GM23338 (cell line): Measurements from ENCODE around the gene CACNA1A. TPM values are rescaled to one million over a fixed set of nuclear protein-coding genes. Genes with fewer than 3 reads are reported as not detected.

Experiments used
- ATAC-seq: fragments of 200-7000 bp; cut with Tn5 transposase; 3 replicates; pipeline ENCODE4 v1.9.1; 2020
- DNase-seq: peaks from one replicate; pipeline ENCODE4 v3.0.0-alpha.2; 2015; ENCODE audit warnings: low spot score
- H2AFZ ChIP-seq: fragments of 200-600 bp; sonication (generic); 2 replicates; pipeline ENCODE4 v1.8.0; 2016; ENCODE audit warnings: antibody characterized with exemption, mild to moderate bottlenecking, moderate library complexity
- H3F3A ChIP-seq: fragments of 200-600 bp; sonication (generic); replicated peaks from 2 replicates; pipeline ENCODE4 v1.8.0; 2017; ENCODE audit warnings: antibody characterized with exemption, mixed run types, low read depth
- H3K27ac ChIP-seq: fragments of 200-600 bp; sonication (generic); 2 replicates; pipeline ENCODE4 v1.6.1; 2016; ENCODE audit warnings: low read depth
- H3K27me3 ChIP-seq: fragments of 200-600 bp; sonication (generic); 2 replicates; pipeline ENCODE4 v1.8.0; 2016; ENCODE audit warnings: mild to moderate bottlenecking, mixed run types, moderate library complexity; ENCODE audit not compliant: insufficient read depth
- H3K36me3 ChIP-seq: fragments of 200-600 bp; sonication (generic); 2 replicates; pipeline ENCODE4 v1.8.0; 2016; ENCODE audit warnings: mild to moderate bottlenecking; ENCODE audit not compliant: insufficient read depth
- H3K4me1 ChIP-seq: fragments of 200-600 bp; sonication (generic); 2 replicates; pipeline ENCODE4 v1.8.0; 2016; ENCODE audit warnings: mild to moderate bottlenecking, moderate library complexity; ENCODE audit not compliant: insufficient read depth
- H3K4me2 ChIP-seq: fragments of 200-600 bp; sonication (generic); 2 replicates; pipeline ENCODE4 v1.7.1; 2017; ENCODE audit warnings: mixed run types
- H3K4me3 ChIP-seq: fragments of 200-600 bp; sonication (generic); 2 replicates; pipeline ENCODE4 v1.6.1; 2016; ENCODE audit warnings: mixed run types
- H3K79me2 ChIP-seq: fragments of 200-600 bp; sonication (generic); replicated peaks from 2 replicates; pipeline ENCODE4 v1.8.0; 2017; ENCODE audit warnings: mild to moderate bottlenecking; ENCODE audit not compliant: insufficient read depth
- H3K9me2 ChIP-seq: fragments of 200-600 bp; sonication (generic); 2 replicates; pipeline ENCODE4 v1.8.0; 2017; ENCODE audit not compliant: insufficient read depth
- H4K20me1 ChIP-seq: fragments of 200-600 bp; sonication (generic); replicated peaks from 2 replicates; pipeline ENCODE4 v1.8.0; 2017; ENCODE audit warnings: mild to moderate bottlenecking; ENCODE audit not compliant: insufficient read depth
- H3K27ac Mint-ChIP-seq: 2 replicates; pipeline ENCODE4 v1.8.0; 2020; ENCODE audit warnings: inconsistent platforms, mild to moderate bottlenecking, moderate library complexity, mixed read lengths
- H3K27me3 Mint-ChIP-seq: 3 replicates; pipeline ENCODE4 v1.8.0; 2022; ENCODE audit warnings: low read depth, mild to moderate bottlenecking, moderate library complexity, mixed read lengths, inconsistent platforms; ENCODE audit not compliant: insufficient read depth, poor library complexity
- H3K36me3 Mint-ChIP-seq: 3 replicates; pipeline ENCODE4 v1.8.0; 2021; ENCODE audit warnings: low read depth, mild to moderate bottlenecking, inconsistent platforms, moderate library complexity, mixed read lengths
- H3K4me1 Mint-ChIP-seq: 3 replicates; pipeline ENCODE4 v1.8.0; 2020; ENCODE audit warnings: mild to moderate bottlenecking, inconsistent platforms, mixed read lengths
- H3K4me3 Mint-ChIP-seq: 3 replicates; pipeline ENCODE4 v1.8.0; 2021; ENCODE audit warnings: moderate library complexity, mild to moderate bottlenecking, inconsistent platforms, mixed read lengths
- H3K9me3 Mint-ChIP-seq: 3 replicates; pipeline ENCODE4 v1.8.0; 2020; ENCODE audit warnings: moderate library complexity, mild to moderate bottlenecking, inconsistent platforms, mixed read lengths
- CREB1 ChIP-seq: fragments of 250-450 bp; sonication (Bioruptor Pico); IDR thresholded peaks from 2 replicates; pipeline ENCODE4 v1.5.0; 2020; ENCODE audit warnings: low read depth, mild to moderate bottlenecking, moderate library complexity
- EZH2 ChIP-seq: fragments of 200-600 bp; sonication (generic); IDR thresholded peaks from one replicate; pipeline ENCODE4 v1.8.0; 2017; ENCODE audit warnings: antibody characterized with exemption, mild to moderate bottlenecking, low read depth; ENCODE audit not compliant: unreplicated experiment
- EZH2phosphoT487 ChIP-seq: fragments of 200-600 bp; sonication (generic); IDR thresholded peaks from one replicate; pipeline ENCODE4 v1.8.1; 2018; ENCODE audit warnings: antibody characterized with exemption; ENCODE audit not compliant: unreplicated experiment
- JUNB ChIP-seq: IDR thresholded peaks from one replicate; pipeline ENCODE4 v1.6.1; 2016; ENCODE audit warnings: antibody characterized with exemption; ENCODE audit not compliant: unreplicated experiment
- NANOG ChIP-seq: IDR thresholded peaks from 2 replicates; pipeline ENCODE4 v1.6.1; 2016; ENCODE audit warnings: antibody characterized with exemption, borderline replicate concordance
- POLR2AphosphoS5 ChIP-seq: IDR thresholded peaks from 2 replicates; pipeline ENCODE4 v1.6.1; 2016; ENCODE audit warnings: antibody characterized with exemption, low read depth
- REST ChIP-seq: IDR thresholded peaks from one replicate; pipeline ENCODE4 v1.6.1; 2018; ENCODE audit warnings: antibody characterized with exemption; ENCODE audit not compliant: unreplicated experiment
- ZNF462 ChIP-seq: fragments of 250-450 bp; sonication (Bioruptor Pico); IDR thresholded peaks from 2 replicates; pipeline ENCODE4 v1.5.0; 2020; ENCODE audit warnings: mild to moderate bottlenecking, moderate library complexity
- polyA plus RNA-seq: library from polyadenylated mRNA; unstranded; fragments of >200 nt; fragmentation: Nextera tagmentation; extraction: Ambion mirVana; gene quantifications from 2 replicates; pipeline ENCODE4 v1.2.1, GENCODE V29; 2016
- total RNA-seq: library from RNA; depleted of rRNA; stranded (reverse); fragments of >200 nt; shearing (Covaris generic); gene quantifications from 2 replicates; pipeline ENCODE4 v1.2.3, GENCODE V29; 2014

CACNA1A gene
- total and polyA plus RNA-seq, 2 experiments from 2014 or later: 7.4 to 20.3 TPM

GRCh38 chr19:13313875-13314274, 192.4 kb downstream of the CACNA1A start:
- DNase-seq (no peak), ATAC-seq (no peak)
- Mint-ChIP-seq H3K27ac (no peak overlapping the region), H3K36me3 (peaks cover 41% of the 10 kb centered on the region), H3K27me3 (no peaks in the 10 kb centered on the region), H3K4me3 (no peak overlapping the region), H3K4me1 (peaks cover 6% of the 10 kb centered on the region; the same call in 2 of the 3 replicates), H3K9me3 (peaks cover 19% of the 10 kb centered on the region)
- Histone ChIP-seq H3K79me2 (no peaks in the 10 kb centered on the region), H3F3A (no peaks in the 10 kb centered on the region), H4K20me1 (no peaks in the 10 kb centered on the region), H3K27me3 (no peaks in the 10 kb centered on the region), H3K4me1 (no peaks in the 10 kb centered on the region), H3K36me3 (no peaks in the 10 kb centered on the region), H3K4me2 (0 out of 2 replicates have a peak overlapping the region, but pooled peaks have one; percentile 21), H3K9me2 (no peaks in the 10 kb centered on the region; the same call in 1 of the 2 replicates), H3K27ac (no peak overlapping the region), H3K4me3 (no peak overlapping the region), H2AFZ (no peak overlapping the region)
- TF ChIP-seq REST (no peak), POLR2AphosphoS5 (no peak), CREB1 (CRISPR knock-in tag) (no peak)

- no peak for DNase-seq
- no peaks in the 10 kb centered on the region for H3K9me3 Mint-ChIP-seq
- TF ChIP-seq REST: no peak
- TF ChIP-seq EZH2: no peak
- no peak for TF ChIP-seq POLR2AphosphoS5
- TF ChIP-seq NANOG: no peak
- no peak for TF ChIP-seq ZNF462 (CRISPR knock-in tag)
- TF ChIP-seq EZH2phosphoT487: no peak
- no peak for TF ChIP-seq JUNB
Measured at GRCh38 chr19:13309864-13310263, 196.4 kb downstream of the CACNA1A start.

More at GRCh38 chr19:13309864-13310263, 196.4 kb downstream of the CACNA1A start:
- no peaks in the 10 kb centered on the region for H3K4me1 ChIP-seq
- peaks cover 6% of the 10 kb centered on the region; the same call in 2 of the 3 replicates for H3K4me1 Mint-ChIP-seq
- H3K4me3 Mint-ChIP-seq: no peak overlapping the region
- no peak overlapping the region for H3K27ac Mint-ChIP-seq
- H3K79me2 ChIP-seq: no peaks in the 10 kb centered on the region
- no peaks in the 10 kb centered on the region for H3K27me3 Mint-ChIP-seq
- no peak overlapping the region for H3K4me3 ChIP-seq
- ATAC-seq: no peak
- H3K4me2 ChIP-seq: no peak overlapping the region
- no peak overlapping the region for H3K27ac ChIP-seq
- no peaks in the 10 kb centered on the region for H3K36me3 ChIP-seq
- H4K20me1 ChIP-seq: no peaks in the 10 kb centered on the region
- no peaks in the 10 kb centered on the region for H3K27me3 ChIP-seq
- no peak overlapping the region for H2AFZ ChIP-seq
- H3K36me3 Mint-ChIP-seq: peaks cover 14% of the 10 kb centered on the region
- no peaks in the 10 kb centered on the region for H3K9me2 ChIP-seq
- no peaks in the 10 kb centered on the region for H3F3A ChIP-seq
